Heart left ventricle (tissue), 16 donors: ENCODE results near the gene VPREB1. TPM values are rescaled to one million over a fixed set of nuclear protein-coding genes. Genes with fewer than 3 reads are reported as not detected.
A peak's percentile ranks its signal among the peaks of the same experiment; 100 is the strongest.

Experiments
- ATAC-seq, 4 donors: fragments of 200-7000 bp; cut with Tn5 transposase; one replicate each; pipeline ENCODE4 v1.9.1; 2020 to 2022; ENCODE audit warnings: moderate library complexity in 4 of 4, mild to moderate bottlenecking in 3 of 4, moderate number of reproducible peaks in 1 of 4
- DNase-seq, 5 donors: peaks; one replicate each; pipeline ENCODE4 v3.0.0-alpha.2; 2020
- H3K27ac ChIP-seq, 12 donors: fragments of 200-600 bp; sonication (generic) in 4 of 12; one replicate each; pipeline versions ENCODE4 v1.5.0 to v1.8.0; 2016 to 2022; ENCODE audit warnings: mild to moderate bottlenecking in 2 of 12
- H3K27me3 ChIP-seq, 9 donors: fragments of 200-600 bp; sonication (generic) in 2 of 9; one replicate each; pipeline versions ENCODE4 v1.5.1 to v1.8.0; 2016 to 2022; ENCODE audit warnings: mild to moderate bottlenecking in 3 of 9
- H3K36me3 ChIP-seq, 9 donors: fragments of 200-600 bp; sonication (generic) in 2 of 9; one replicate each; pipeline versions ENCODE4 v1.5.0 to v1.8.0; 2018 to 2022; ENCODE audit warnings: mild to moderate bottlenecking in 2 of 9
- H3K4me1 ChIP-seq, 12 donors: fragments of 200-600 bp; sonication (generic) in 4 of 12; one replicate each; pipeline versions ENCODE4 v1.5.0 to v1.8.0; 2016 to 2022; ENCODE audit warnings: mild to moderate bottlenecking in 3 of 12
- H3K4me3 ChIP-seq, 12 donors: fragments of 200-600 bp; sonication (generic) in 4 of 12; one replicate each; pipeline versions ENCODE4 v1.5.0 to v1.8.0; 2017 to 2022; ENCODE audit warnings: mild to moderate bottlenecking in 9 of 12, moderate library complexity in 4 of 12
- H3K9me3 ChIP-seq, 12 donors: fragments of 200-600 bp; sonication (generic) in 4 of 12; one replicate each; pipeline versions ENCODE4 v1.5.0 to v1.8.0; 2016 to 2022; ENCODE audit warnings: mild to moderate bottlenecking in 1 of 12
- POLR2A ChIP-seq, 2 donors: fragments of 450-650 bp; IDR thresholded peaks; one replicate each; pipeline ENCODE4 v1.6.1; 2017; ENCODE audit warnings: antibody characterized with exemption in 2 of 2, mild to moderate bottlenecking in 2 of 2, moderate library complexity in 2 of 2
- WGBS, 4 donors: extraction: QIAGEN DNeasy Blood & Tissue Kit in 2 of 4; methylation state at CpG; one replicate each; pipeline versions ENCODE4 v1.1.5 to v1.1.7; 2013 to 2018; 5-methylcytosine and 5-hydroxymethylcytosine counted together
- intact Hi-C, 10 donors: fragments of 100-400 bp; cut with DNase I; formaldehyde crosslinking; loops; one replicate each; pipeline versions ENCODE4 v1.11.1 to v1.14.2; 2022
- polyA plus RNA-seq, 2 donors: library from polyadenylated mRNA; stranded (reverse); fragments of 200-250 nt; gene quantifications; one replicate each; pipeline ENCODE4 v1.2.3, GENCODE V29; 2013
- total RNA-seq, 9 donors: library from RNA; depleted of rRNA in 2 of 9; stranded (reverse); fragments of >200 nt in 2 of 9; fragmentation: NEBNext Ultra II Directional in 3 of 9; extraction: Animal tissue kit (Norgen Biotek cat#: 25700) in 3 of 9; gene quantifications; one replicate each; pipeline versions ENCODE4 v1.1.0 to v1.2.4, GENCODE V29; 2016 to 2023
- TF ChIP-seq, protein P1 (sequence below), 12 donors: fragments of 200-600 bp; sonication (generic) in 4 of 12; IDR thresholded peaks; one replicate each; pipeline versions ENCODE4 v1.5.0 to v1.8.0; 2018 to 2022; ENCODE audit warnings: antibody characterized with exemption in 12 of 12, mild to moderate bottlenecking in 5 of 12
- donor health status: ischemic (EF 13 %, LVEDD 7.1; RV severe dilation, severe dysfunction).
- donor health status: healthy with polysubstance abuse.
- donor health status: DM: no; HTN: yes; CAD: no.
- donor health status: DM: no; HTN: no; CAD: no.
- donor health status: ischemic (EF 25% LVEDD 6.9; RV normal size, moderate dysfunction).
- donor health status: ischemic (EF 25% LVEDD 5.7; RV mildly dilated, moderate dysfunction).
- donor health status: healthy.
- donor health status: DM: yes; HTN: yes; CAD: no.
- donor health status: ischemic (EF 35%, LVEDD 5.7; RV mildly dilated, moderate dysfunction).
- donor health status: nonischemic (EF 11% LVEDD 7.7; RV severe dilation, severe dysfunction).
- donor health status: DM: yes; HTN: yes; CAD: no.
- donor health status: PGD.
- donor health status: ischemic (EF 29% LVEDD 5.4; RV normal size, mild dysfunction).
- donor health status: nonischemic (EF 23%, LVEDD 6.1; RV moderate dilation, normal function).

The VPREB1 gene
- total and polyA plus RNA-seq, 11 donors: not detected

GRCh38 chr22:22229683-22230420 is 14.7 kb upstream of the VPREB1 start:
- intact Hi-C loops: no loop called here
- TF ChIP-seq, protein P1, sequence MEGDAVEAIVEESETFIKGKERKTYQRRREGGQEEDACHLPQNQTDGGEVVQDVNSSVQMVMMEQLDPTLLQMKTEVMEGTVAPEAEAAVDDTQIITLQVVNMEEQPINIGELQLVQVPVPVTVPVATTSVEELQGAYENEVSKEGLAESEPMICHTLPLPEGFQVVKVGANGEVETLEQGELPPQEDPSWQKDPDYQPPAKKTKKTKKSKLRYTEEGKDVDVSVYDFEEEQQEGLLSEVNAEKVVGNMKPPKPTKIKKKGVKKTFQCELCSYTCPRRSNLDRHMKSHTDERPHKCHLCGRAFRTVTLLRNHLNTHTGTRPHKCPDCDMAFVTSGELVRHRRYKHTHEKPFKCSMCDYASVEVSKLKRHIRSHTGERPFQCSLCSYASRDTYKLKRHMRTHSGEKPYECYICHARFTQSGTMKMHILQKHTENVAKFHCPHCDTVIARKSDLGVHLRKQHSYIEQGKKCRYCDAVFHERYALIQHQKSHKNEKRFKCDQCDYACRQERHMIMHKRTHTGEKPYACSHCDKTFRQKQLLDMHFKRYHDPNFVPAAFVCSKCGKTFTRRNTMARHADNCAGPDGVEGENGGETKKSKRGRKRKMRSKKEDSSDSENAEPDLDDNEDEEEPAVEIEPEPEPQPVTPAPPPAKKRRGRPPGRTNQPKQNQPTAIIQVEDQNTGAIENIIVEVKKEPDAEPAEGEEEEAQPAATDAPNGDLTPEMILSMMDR (IDR thresholded peaks at IDR 0.05): no peak
- TF ChIP-seq POLR2A (IDR thresholded peaks at IDR 0.05): no peak
- Histone ChIP-seq H3K4me1 (no peaks in the 10 kb centered on the region), H3K27me3 (peaks cover 0 to 5% (median 0%) of the 10 kb centered on the region in 9 donors), H3K36me3 (no peaks in the 10 kb centered on the region), H3K4me3 (no peak overlapping the region), H3K9me3 (no peaks in the 10 kb centered on the region), H3K27ac (no peak overlapping the region)
- no peak for DNase-seq
- ATAC-seq: no peak
- WGBS, 4 donors: 63 to 80% (median 68%) methylated on average over 6 of the region's 6 CpGs

- Histone ChIP-seq H3K4me1 (no peaks in the 10 kb centered on the region), H3K36me3 (no peaks in the 10 kb centered on the region), H3K27ac (no peak overlapping the region), H3K4me3 (no peak overlapping the region), H3K9me3 (no peaks in the 10 kb centered on the region), H3K27me3 (peaks cover 0 to 7% (median 0%) of the 10 kb centered on the region in 9 donors)
- 63 to 80% (median 73%) methylated on average over 9 of the region's 9 CpGs for WGBS, 4 donors
- no peak for DNase-seq
- no peak for ATAC-seq
- TF ChIP-seq POLR2A (IDR thresholded peaks at IDR 0.05): no peak
- TF ChIP-seq, protein P1 (IDR thresholded peaks at IDR 0.05): no peak
- intact Hi-C loops: no loop called here
Measured at GRCh38 chr22:22230438-22230837, 14.1 kb upstream of the VPREB1 start.

DNA sequence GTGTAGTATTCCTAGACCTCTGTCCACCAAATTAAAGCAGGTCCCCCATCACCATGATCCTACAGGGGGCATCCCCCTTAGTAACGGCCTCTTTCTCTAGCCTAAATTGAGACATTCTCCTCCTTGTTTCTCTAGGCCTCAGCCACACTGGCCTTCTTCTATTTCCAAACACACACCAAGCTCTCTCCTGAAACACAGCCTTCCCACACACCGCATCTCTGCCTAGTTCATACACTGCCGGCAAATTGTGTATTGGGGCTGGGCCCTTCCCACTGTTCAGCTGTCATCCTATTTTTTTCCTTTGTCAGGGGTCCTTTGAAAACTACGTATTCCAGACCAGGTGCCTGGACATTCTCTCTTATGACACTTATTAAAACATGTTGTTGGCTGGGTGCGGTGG is 11.5 kb upstream of the VPREB1 start:
- ATAC-seq: no peak
- H3K4me3 ChIP-seq: no peak overlapping the region

DNA sequence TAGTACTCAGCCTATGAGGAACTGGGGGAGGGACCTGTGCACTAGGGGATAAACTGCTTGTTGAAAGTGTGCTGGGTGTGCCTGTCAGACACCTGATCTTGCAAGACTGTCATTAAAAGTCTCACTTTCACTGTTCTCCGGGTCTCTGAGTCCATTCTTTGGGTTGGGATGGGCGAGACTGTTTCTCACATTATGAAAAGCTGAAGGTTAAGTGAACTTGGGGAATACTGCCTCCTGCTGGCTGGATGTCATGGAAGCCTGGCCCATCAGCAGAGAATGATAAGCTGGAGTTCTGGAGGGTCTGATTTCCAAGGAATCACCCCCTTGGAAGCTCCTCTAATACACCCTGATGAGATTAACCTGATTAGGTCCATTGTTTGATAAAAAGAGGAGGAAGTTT is 9.0 kb upstream of the VPREB1 start:
- no peak overlapping the region for H3K4me3 ChIP-seq
- H3K27me3 ChIP-seq: peaks cover 0 to 16% (median 0%) of the 10 kb centered on the region in 9 donors
- TF ChIP-seq, protein P1 (IDR thresholded peaks at IDR 0.05): peak in 7 of 12 donors; percentile 9 to 43 (median 28)
- no peak for TF ChIP-seq POLR2A (IDR thresholded peaks at IDR 0.05)
- intact Hi-C loops: no loop called here
- 6 to 20% (median 17%) methylated on average over 2 of the region's 2 CpGs for WGBS, 4 donors
- no peaks in the 10 kb centered on the region for H3K36me3 ChIP-seq
- H3K4me1 ChIP-seq: no peaks in the 10 kb centered on the region
- ATAC-seq: no peak
- H3K9me3 ChIP-seq: no peaks in the 10 kb centered on the region
- no peak for DNase-seq
- no peak overlapping the region for H3K27ac ChIP-seq

More for the DNA sequence above, 11.5 kb upstream of the VPREB1 start:
- intact Hi-C loops: no loop called here
- Histone ChIP-seq H3K4me1 (no peaks in the 10 kb centered on the region), H3K36me3 (no peaks in the 10 kb centered on the region), H3K27ac (no peak overlapping the region), H3K27me3 (peaks cover 0 to 10% (median 0%) of the 10 kb centered on the region in 9 donors), H3K9me3 (no peaks in the 10 kb centered on the region)
- DNase-seq: no peak
- TF ChIP-seq, protein P1 (IDR thresholded peaks at IDR 0.05): no peak
- TF ChIP-seq POLR2A (IDR thresholded peaks at IDR 0.05): no peak
- 79 to 87% (median 83%) methylated on average over 5 of the region's 5 CpGs for WGBS, 4 donors
